IPS-18a (cell line): Measurements from ENCODE around the gene OSBPL1A.

Experiments
- H3K27ac ChIP-seq: one replicate; pipeline ENCODE4 v1.5.1; 2013; ENCODE audit warnings: low read length
- H3K27me3 ChIP-seq: one replicate; pipeline ENCODE4 v1.6.1; 2013; ENCODE audit warnings: mild to moderate bottlenecking, low read length; ENCODE audit not compliant: control insufficient read depth, insufficient read depth
- H3K36me3 ChIP-seq: one replicate; pipeline ENCODE4 v1.6.1; 2013; ENCODE audit warnings: low read depth, low read length; ENCODE audit not compliant: control insufficient read depth
- H3K4me1 ChIP-seq: one replicate; pipeline ENCODE4 v1.6.1; 2013; ENCODE audit warnings: low read depth, low read length; ENCODE audit not compliant: control insufficient read depth
- H3K4me3 ChIP-seq: one replicate; pipeline ENCODE4 v1.5.1; 2013; ENCODE audit warnings: low read length
- H3K9ac ChIP-seq: one replicate; pipeline ENCODE4 v1.6.1; 2013; ENCODE audit warnings: mild to moderate bottlenecking, low read length, moderate library complexity
- H3K9me3 ChIP-seq: one replicate; pipeline ENCODE4 v1.6.1; 2013; ENCODE audit warnings: low read depth, low read length; ENCODE audit not compliant: control insufficient read depth

Gene OSBPL1A

GRCh38 chr18:24112464-24112863 is 285.2 kb downstream of the OSBPL1A start:
- H3K4me1 ChIP-seq = peaks cover 4% of the 10 kb centered on the region
- no peaks in the 10 kb centered on the region for H3K36me3 ChIP-seq
- no peak overlapping the region for H3K4me3 ChIP-seq
- H3K27ac ChIP-seq = no peak overlapping the region
- H3K27me3 ChIP-seq = no peaks in the 10 kb centered on the region
- no peak overlapping the region for H3K9ac ChIP-seq
- H3K9me3 ChIP-seq = no peaks in the 10 kb centered on the region
